Activated CD4-positive, alpha-beta T cell treated with anti-CD3 and anti-CD28 coated beads for 36 hours (primary cell): Measurements from ENCODE around the gene PLPPR1. TPM values are rescaled to one million over a fixed set of nuclear protein-coding genes. Genes with fewer than 3 reads are reported as not detected.
"Not testable (repeated sequence)": the region's sequence is repeated elsewhere in the genome, so short reads cannot be mapped to it uniquely, and the experiment has no call there.

ENCODE experiments used
- ATAC-seq: fragments of 200-7000 bp; cut with Tn5 transposase; one replicate; pipeline ENCODE4 v1.10.0; 2021; ENCODE audit warnings: mild to moderate bottlenecking, moderate library complexity
- CTCF ChIA-PET: fragments of 350-600 bp; sonication (Branson Sonifier 250); formaldehyde crosslinking; loops from one replicate; lab custom pipeline; 2021; ENCODE audit warnings: antibody characterized with exemption; lab: Charles Lee
- POLR2A ChIA-PET: fragments of 350-600 bp; sonication (Branson Sonifier 250); formaldehyde crosslinking; loops from one replicate; lab custom pipeline; 2021; ENCODE audit warnings: antibody characterized with exemption, inconsistent platforms; lab: Charles Lee
- DNase-seq: peaks from one replicate; pipeline ENCODE4 v3.0.0-alpha.2; 2020
- H3K27ac Mint-ChIP-seq: one replicate; pipeline ENCODE4 v1.8.0; 2021; ENCODE audit warnings: mixed read lengths
- H3K27me3 Mint-ChIP-seq: one replicate; pipeline ENCODE4 v1.8.0; 2021; ENCODE audit warnings: mixed read lengths
- H3K36me3 Mint-ChIP-seq: one replicate; pipeline ENCODE4 v1.8.0; 2021; ENCODE audit warnings: low read depth, mixed read lengths
- H3K4me1 Mint-ChIP-seq: one replicate; pipeline ENCODE4 v1.8.0; 2021; ENCODE audit warnings: mixed read lengths
- H3K4me3 Mint-ChIP-seq: one replicate; pipeline ENCODE4 v1.8.0; 2021; ENCODE audit warnings: mild to moderate bottlenecking, moderate library complexity, mixed read lengths
- H3K9me3 Mint-ChIP-seq: one replicate; pipeline ENCODE4 v1.8.0; 2021; ENCODE audit warnings: low read depth, mixed read lengths
- intact Hi-C, 2 experiments: fragments of 100-400 bp; cut with DNase I in 1 of 2; cut with micrococcal nuclease in 1 of 2; formaldehyde crosslinking; loops; one replicate each; pipeline versions ENCODE4 v1.14.2 to v1.15.1; 2022 to 2024; cut with DNase I, micrococcal nuclease
- total RNA-seq, 2 experiments: library from RNA; stranded (reverse); gene quantifications; one replicate each; pipeline ENCODE4 v1.2.3, GENCODE V29; 2021

The PLPPR1 gene
- total RNA-seq, 2 experiments from 2014 or later = not detected

- Mint-ChIP-seq H3K9me3 (peaks cover 4% of the 10 kb centered on the region), H3K27me3 (peaks cover 9% of the 10 kb centered on the region), H3K36me3 (no peaks in the 10 kb centered on the region), H3K4me1 (no peaks in the 10 kb centered on the region), H3K4me3 (no peak overlapping the region), H3K27ac (no peak overlapping the region)
- DNase-seq = no peak
- intact Hi-C loops = no loop called here
- ATAC-seq = no peak
- POLR2A ChIA-PET = no interaction called here
- CTCF ChIA-PET = interaction anchor here (1.7 kb wide), 1 partner anchor 19 kb away, joined by 4 read pairs; no protein-coding TSS in a partner anchor
Observed at GRCh38 chr9:101326501-101326900, 298.0 kb downstream of the PLPPR1 start.

DNA sequence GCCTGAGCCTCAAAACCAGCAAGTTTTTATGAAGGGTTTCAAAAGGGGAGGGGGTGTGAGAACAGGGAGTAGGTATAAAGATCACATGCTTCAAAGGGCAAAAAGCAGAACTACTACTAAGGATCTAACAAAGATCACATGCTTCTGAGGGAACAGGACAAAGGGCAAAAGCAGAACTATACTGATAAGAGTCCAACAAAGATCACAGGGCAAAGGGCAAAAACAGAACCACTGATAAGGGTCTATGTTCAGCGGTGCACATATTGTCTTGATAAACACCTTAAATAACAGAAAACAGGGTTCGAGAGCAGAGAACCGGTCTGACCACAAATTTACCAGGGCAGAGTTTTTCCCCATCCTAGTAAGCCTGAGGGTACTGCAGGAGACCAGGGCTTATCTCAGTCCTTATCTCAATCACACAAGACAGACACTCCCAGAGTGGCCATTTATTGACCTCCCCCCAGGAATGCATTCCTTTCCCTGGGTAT lies 298.9 kb downstream of the PLPPR1 start:
- intact Hi-C loops, H3K36me3 Mint-ChIP-seq, H3K27ac Mint-ChIP-seq, POLR2A ChIA-PET, ATAC-seq, DNase-seq, H3K27me3 Mint-ChIP-seq, H3K4me3 Mint-ChIP-seq, CTCF ChIA-PET, H3K4me1 Mint-ChIP-seq, H3K9me3 Mint-ChIP-seq: not testable (repeated sequence)

GRCh38 chr9:101332362-101332761 lies 303.8 kb downstream of the PLPPR1 start:
- H3K4me1 Mint-ChIP-seq = no peaks in the 10 kb centered on the region

GRCh38 chr9:101333490-101333889 lies 305.0 kb downstream of the PLPPR1 start:
- ATAC-seq (no peak), DNase-seq (no peak)
- H3K27me3 Mint-ChIP-seq = peaks cover 10% of the 10 kb centered on the region
- H3K4me1 Mint-ChIP-seq = no peaks in the 10 kb centered on the region
- H3K4me3 Mint-ChIP-seq = no peak overlapping the region
- no peaks in the 10 kb centered on the region for H3K9me3 Mint-ChIP-seq
- no peaks in the 10 kb centered on the region for H3K36me3 Mint-ChIP-seq
- no peak overlapping the region for H3K27ac Mint-ChIP-seq
- ChIA-PET CTCF (no interaction called here), POLR2A (no interaction called here)
- intact Hi-C loops = no loop called here

More at GRCh38 chr9:101332362-101332761, 303.8 kb downstream of the PLPPR1 start:
- no peak for DNase-seq
- Mint-ChIP-seq H3K9me3 (peaks cover 2% of the 10 kb centered on the region), H3K36me3 (no peaks in the 10 kb centered on the region), H3K27me3 (peaks cover 8% of the 10 kb centered on the region), H3K4me3 (no peak overlapping the region), H3K27ac (no peak overlapping the region)
- POLR2A ChIA-PET = no interaction called here
- ATAC-seq = no peak
- intact Hi-C loops = no loop called here
- CTCF ChIA-PET = no interaction called here

- intact Hi-C loops = no loop called here
Observed at GRCh38 chr9:101333926-101334702, 305.6 kb downstream of the PLPPR1 start.

DNA sequence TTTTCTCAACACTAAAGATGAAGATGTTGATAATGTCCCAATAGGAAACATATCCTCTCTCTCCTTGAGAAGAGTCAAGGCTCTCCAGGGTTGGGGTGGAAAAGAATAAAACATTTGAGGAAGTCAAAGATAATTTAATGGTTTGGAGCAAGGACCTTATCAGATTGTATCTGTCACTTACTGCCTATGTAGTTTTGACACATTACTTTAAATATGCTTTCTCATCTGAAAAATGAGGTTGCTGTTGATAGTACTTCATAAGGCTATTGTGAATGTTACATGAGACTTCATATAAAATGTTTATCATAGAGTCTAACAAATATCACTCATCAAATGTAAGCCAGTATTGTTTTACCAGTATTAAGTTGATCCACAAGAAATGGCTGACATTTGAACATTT lies 307.6 kb downstream of the PLPPR1 start:
- H3K4me1 Mint-ChIP-seq = no peaks in the 10 kb centered on the region
- no peak for ATAC-seq
- POLR2A ChIA-PET = no interaction called here

More at GRCh38 chr9:101333926-101334702, 305.6 kb downstream of the PLPPR1 start:
- ChIA-PET POLR2A (no interaction called here), CTCF (interaction anchor here (0.6 to 1.8 kb wide), 3 partner anchors 14 to 22 kb away, joined by 3 read pairs; no protein-coding TSS in a partner anchor)
- no peaks in the 10 kb centered on the region for H3K9me3 Mint-ChIP-seq
- no peak overlapping the region for H3K4me3 Mint-ChIP-seq
- no peaks in the 10 kb centered on the region for H3K36me3 Mint-ChIP-seq
- peaks cover 6% of the 10 kb centered on the region for H3K27me3 Mint-ChIP-seq
- H3K4me1 Mint-ChIP-seq = no peaks in the 10 kb centered on the region
- DNase-seq (no peak), ATAC-seq (no peak)
- H3K27ac Mint-ChIP-seq = no peak overlapping the region

GRCh38 chr9:101337237-101337636 lies 308.7 kb downstream of the PLPPR1 start:
- Mint-ChIP-seq H3K36me3 (no peaks in the 10 kb centered on the region), H3K4me3 (no peak overlapping the region), H3K4me1 (no peaks in the 10 kb centered on the region), H3K27ac (no peak overlapping the region), H3K9me3 (no peaks in the 10 kb centered on the region), H3K27me3 (peaks cover 16% of the 10 kb centered on the region)
- ChIA-PET POLR2A (no interaction called here), CTCF (no interaction called here)
- intact Hi-C loops = no loop called here
- DNase-seq (no peak), ATAC-seq (no peak)

More for the DNA sequence above, 307.6 kb downstream of the PLPPR1 start:
- intact Hi-C loops = no loop called here
- H3K27me3 Mint-ChIP-seq = peaks cover 10% of the 10 kb centered on the region
- CTCF ChIA-PET = interaction anchor here (1.8 kb wide), 1 partner anchor 13 kb away, joined by 3 read pairs; no protein-coding TSS in a partner anchor
- H3K4me3 Mint-ChIP-seq = no peak overlapping the region
- H3K9me3 Mint-ChIP-seq = no peaks in the 10 kb centered on the region
- no peaks in the 10 kb centered on the region for H3K36me3 Mint-ChIP-seq
- no peak for DNase-seq
- no peak overlapping the region for H3K27ac Mint-ChIP-seq

GRCh38 chr9:101341958-101342357 lies 313.4 kb downstream of the PLPPR1 start:
- H3K9me3 Mint-ChIP-seq = no peaks in the 10 kb centered on the region
- ATAC-seq (no peak), DNase-seq (no peak)
- no peak overlapping the region for H3K4me3 Mint-ChIP-seq
- H3K27ac Mint-ChIP-seq = no peak overlapping the region
- H3K36me3 Mint-ChIP-seq = no peaks in the 10 kb centered on the region
- intact Hi-C loops = no loop called here
- POLR2A ChIA-PET = no interaction called here
- CTCF ChIA-PET = interaction anchor here (0.6 kb wide), 1 partner anchor 464 kb away, joined by 4 read pairs; no protein-coding TSS in a partner anchor
- peaks cover 20% of the 10 kb centered on the region for H3K27me3 Mint-ChIP-seq
- no peaks in the 10 kb centered on the region for H3K4me1 Mint-ChIP-seq

- ATAC-seq (no peak), DNase-seq (no peak)
- intact Hi-C loops = no loop called here
- H3K27ac Mint-ChIP-seq = no peak overlapping the region
- H3K9me3 Mint-ChIP-seq = no peaks in the 10 kb centered on the region
- no peaks in the 10 kb centered on the region for H3K4me1 Mint-ChIP-seq
- H3K27me3 Mint-ChIP-seq = peaks cover 19% of the 10 kb centered on the region
- H3K4me3 Mint-ChIP-seq = no peak overlapping the region
- ChIA-PET CTCF (interaction anchor here (0.6 kb wide), 1 partner anchor 464 kb away, joined by 4 read pairs; no protein-coding TSS in a partner anchor), POLR2A (no interaction called here)
- no peaks in the 10 kb centered on the region for H3K36me3 Mint-ChIP-seq
Observed at GRCh38 chr9:101342595-101342994, 314.1 kb downstream of the PLPPR1 start.

GRCh38 chr9:101350285-101350684 lies 321.8 kb downstream of the PLPPR1 start:
- Mint-ChIP-seq H3K36me3 (no peaks in the 10 kb centered on the region), H3K4me3 (no peak overlapping the region), H3K27ac (no peak overlapping the region), H3K9me3 (no peaks in the 10 kb centered on the region), H3K27me3 (peaks cover 12% of the 10 kb centered on the region), H3K4me1 (no peaks in the 10 kb centered on the region)
- DNase-seq (no peak), ATAC-seq (no peak)
- ChIA-PET CTCF (interaction anchor here (1.0 kb wide), 1 partner anchor 9 kb away, joined by 3 read pairs; no protein-coding TSS in a partner anchor), POLR2A (no interaction called here)
- intact Hi-C loops = no loop called here

DNA sequence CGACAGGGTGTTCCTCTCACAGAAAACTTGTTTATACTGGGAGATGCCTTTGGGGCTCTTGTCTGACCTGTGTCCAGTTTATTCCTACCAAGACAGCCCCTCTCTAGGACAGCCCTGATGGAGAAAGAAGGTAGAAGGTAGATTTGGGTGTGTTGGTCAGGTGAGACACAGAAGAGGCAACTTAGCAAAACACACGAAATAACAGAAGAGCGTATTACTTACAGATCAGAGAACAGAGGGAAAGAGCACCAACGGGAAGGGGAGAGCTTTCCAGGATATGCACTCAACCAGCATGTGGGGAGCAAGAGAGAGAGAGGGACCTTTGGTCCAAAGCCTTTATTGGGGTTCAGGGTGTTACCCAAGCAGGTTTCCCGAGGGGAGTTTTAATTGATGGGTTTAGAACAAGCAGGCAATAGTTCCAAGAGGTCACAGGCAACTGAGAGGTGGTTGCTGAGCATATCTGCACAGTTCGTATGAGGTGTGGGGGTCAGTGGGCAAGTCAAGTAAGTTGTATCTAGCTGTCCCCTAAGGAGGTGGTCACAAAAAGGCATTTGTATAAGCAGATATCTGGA lies 324.5 kb downstream of the PLPPR1 start:
- no peaks in the 10 kb centered on the region for H3K4me1 Mint-ChIP-seq
- no peak overlapping the region for H3K27ac Mint-ChIP-seq
- CTCF ChIA-PET = no interaction called here

More for the DNA sequence above, 324.5 kb downstream of the PLPPR1 start:
- intact Hi-C loops = no loop called here
- ATAC-seq (no peak), DNase-seq (no peak)
- Mint-ChIP-seq H3K4me3 (no peak overlapping the region), H3K27me3 (peaks cover 11% of the 10 kb centered on the region), H3K9me3 (no peaks in the 10 kb centered on the region), H3K36me3 (no peaks in the 10 kb centered on the region)
- POLR2A ChIA-PET = no interaction called here
